HepG2 (cell line): ENCODE results near the gene CASKIN2. TPM values are rescaled to one million over a fixed set of nuclear protein-coding genes. Genes with fewer than 3 reads are reported as not detected.

Experiments
- CENPX ChIP-seq: sonication (generic); formaldehyde crosslinking; IDR thresholded peaks from 2 replicates; pipeline ENCODE4 v1.9.0; 2021; ENCODE audit warnings: mild to moderate bottlenecking, missing genetic modification reagents, moderate library complexity
- HDAC1 ChIP-seq: sonication (generic); formaldehyde crosslinking; IDR thresholded peaks from 2 replicates; pipeline ENCODE4 v1.5.1; 2020; ENCODE audit warnings: mild to moderate bottlenecking, missing genetic modification reagents
- HES4 ChIP-seq: sonication (generic); formaldehyde crosslinking; IDR thresholded peaks from 2 replicates; pipeline ENCODE4 v1.9.0; 2021; ENCODE audit warnings: mild to moderate bottlenecking, missing genetic modification reagents, borderline replicate concordance
- NCOA1 ChIP-seq: sonication (generic); formaldehyde crosslinking; IDR thresholded peaks from 2 replicates; pipeline ENCODE4 v1.9.0; 2021; ENCODE audit warnings: missing genetic modification reagents
- NR1H2 ChIP-seq: sonication (generic); formaldehyde crosslinking; IDR thresholded peaks from 2 replicates; pipeline ENCODE4 v1.8.1; 2022; ENCODE audit warnings: low read depth, missing genetic modification reagents, borderline replicate concordance
- POLR2G ChIP-seq: fragments of 200-400 bp; formaldehyde crosslinking; IDR thresholded peaks from 2 replicates; pipeline ENCODE4 v1.6.1; 2018; ENCODE audit warnings: mild to moderate bottlenecking, low read depth, low read length, moderate library complexity
- SATB2 ChIP-seq: sonication (generic); formaldehyde crosslinking; IDR thresholded peaks from 2 replicates; pipeline ENCODE4 v1.5.0; 2020; ENCODE audit warnings: missing genetic modification reagents
- SMAD1 ChIP-seq: sonication (generic); formaldehyde crosslinking; IDR thresholded peaks from 2 replicates; pipeline ENCODE4 v1.4.0; 2020; ENCODE audit warnings: missing genetic modification reagents, low read depth, mild to moderate bottlenecking, borderline replicate concordance
- THYN1 ChIP-seq: sonication (generic); formaldehyde crosslinking; IDR thresholded peaks from 2 replicates; pipeline ENCODE4 v1.8.1; 2023; ENCODE audit warnings: low read depth, mild to moderate bottlenecking, moderate library complexity, missing genetic modification reagents, borderline replicate concordance
- ZBTB3 ChIP-seq: sonication (generic); formaldehyde crosslinking; IDR thresholded peaks from 2 replicates; pipeline ENCODE4 v1.4.0; 2020; ENCODE audit warnings: low read depth, mild to moderate bottlenecking, moderate library complexity, missing genetic modification reagents, borderline replicate concordance
- ZNF101 ChIP-seq: sonication (generic); formaldehyde crosslinking; IDR thresholded peaks from 2 replicates; pipeline ENCODE4 v1.4.0; 2020; ENCODE audit warnings: mild to moderate bottlenecking, low read depth, missing genetic modification reagents, borderline replicate concordance
- ZNF138 ChIP-seq: sonication (generic); formaldehyde crosslinking; IDR thresholded peaks from 2 replicates; pipeline ENCODE4 v1.5.0; 2020; ENCODE audit warnings: mild to moderate bottlenecking, low read depth, missing genetic modification reagents
- ZNF318 ChIP-seq: sonication (generic); formaldehyde crosslinking; IDR thresholded peaks from 2 replicates; pipeline ENCODE4 v1.4.0; 2020; ENCODE audit warnings: mild to moderate bottlenecking, missing genetic modification reagents
- ZNF335 ChIP-seq: sonication (generic); formaldehyde crosslinking; IDR thresholded peaks from 2 replicates; pipeline ENCODE4 v1.4.0; 2020; ENCODE audit warnings: missing genetic modification reagents
- ZNF431 ChIP-seq: sonication (generic); formaldehyde crosslinking; IDR thresholded peaks from 2 replicates; pipeline ENCODE4 v1.9.0; 2022; ENCODE audit warnings: missing genetic modification reagents, low read depth, mild to moderate bottlenecking, borderline replicate concordance
- ZNF484 ChIP-seq: sonication (generic); formaldehyde crosslinking; IDR thresholded peaks from 2 replicates; pipeline ENCODE4 v1.5.1; 2020; ENCODE audit warnings: mild to moderate bottlenecking, low read depth, missing genetic modification reagents, borderline replicate concordance
- ZNF629 ChIP-seq: sonication (generic); formaldehyde crosslinking; conservative IDR thresholded peaks from 2 replicates; pipeline ENCODE4 v1.5.0; 2020; ENCODE audit warnings: missing genetic modification reagents
- ZSCAN29 ChIP-seq: sonication (generic); formaldehyde crosslinking; conservative IDR thresholded peaks from 2 replicates; pipeline ENCODE4 v1.4.0; 2020; ENCODE audit warnings: mild to moderate bottlenecking, missing genetic modification reagents
- polyA plus RNA-seq, 8 experiments: library from polyadenylated mRNA; depleted of rRNA in 3 of 8; stranded (reverse) in 7 of 8; unstranded in 1 of 8; fragments of >200 nt; fragmentation: Illumina TruSeq in 4 of 8; extraction: Trizol in 4 of 8; gene quantifications; 2 replicates each; pipeline versions ENCODE4 v1.2.1 to v1.2.3, GENCODE V29; 2011 to 2016; ENCODE audit warnings: low read depth in 4 of 8, missing spikeins in 1 of 8, mixed read lengths in 1 of 8; ENCODE audit not compliant: insufficient read depth in 1 of 8
- total RNA-seq, 5 experiments: library from RNA; depleted of rRNA; stranded (reverse); fragments of >200 nt; fragmentation: Illumina TruSeq; extraction: Trizol; gene quantifications; 2 replicates each; pipeline ENCODE4 v1.2.3, GENCODE V29; 2016; ENCODE audit warnings: low read depth in 1 of 5
- TF ChIP-seq, protein P1 (sequence below): sonication (generic); formaldehyde crosslinking; IDR thresholded peaks from 2 replicates; pipeline ENCODE4 v1.8.0; 2022; ENCODE audit warnings: missing genetic modification reagents, mild to moderate bottlenecking, borderline replicate concordance

The CASKIN2 gene
- total and polyA plus RNA-seq, 2 of the 13 experiments (the other 11 are each of a cell fraction or from before 2014, with no cell fraction given): 5.2 to 7.8 TPM

DNA sequence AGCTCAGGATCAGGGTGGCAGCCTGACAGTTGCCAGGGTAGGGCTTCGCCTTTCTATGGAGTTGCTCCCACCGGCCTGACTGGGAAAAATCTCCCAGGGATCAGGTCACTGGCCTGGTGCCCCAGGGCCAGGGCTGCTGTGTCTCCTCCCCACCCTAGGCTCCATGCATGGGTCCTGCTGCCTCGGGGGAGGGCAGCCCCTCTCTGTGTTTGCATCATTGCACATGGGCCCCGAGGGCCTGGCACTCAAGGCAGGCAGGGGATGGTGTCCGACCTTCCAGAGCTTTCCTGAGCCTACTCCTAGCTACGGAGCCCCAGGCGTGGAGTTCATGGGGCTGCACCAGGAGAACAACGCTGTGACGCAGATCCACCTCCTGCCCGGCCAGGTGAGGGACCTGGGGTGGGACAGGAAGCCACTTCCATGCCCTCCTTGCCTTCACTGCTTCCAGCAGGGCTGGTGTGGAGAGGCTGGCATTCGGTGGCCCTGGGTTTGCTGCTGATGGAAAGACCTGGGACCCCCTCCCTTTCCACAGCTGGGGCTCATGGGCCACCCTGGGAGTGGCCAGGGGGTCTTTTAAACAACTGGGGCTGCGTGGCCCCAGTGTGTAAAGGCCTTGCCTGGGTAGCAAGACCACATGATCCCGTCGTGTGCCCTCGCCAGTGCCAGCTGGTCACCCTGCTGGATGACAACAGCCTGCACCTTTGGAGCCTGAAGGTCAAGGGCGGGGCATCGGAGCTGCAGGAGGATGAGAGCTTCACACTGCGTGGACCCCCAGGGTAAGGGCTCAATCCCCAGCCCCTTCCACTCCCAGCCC, 42.7 kb upstream of the CASKIN2 start (continued):
- no peak for TF ChIP-seq THYN1 (CRISPR knock-in tag)
- no peak for TF ChIP-seq ZNF629 (CRISPR knock-in tag)
- 0 out of 2 replicates have a peak, but pooled peaks have one; percentile 2 for TF ChIP-seq SMAD1 (CRISPR knock-in tag)
- TF ChIP-seq POLR2G: no peak
- TF ChIP-seq NR1H2 (CRISPR knock-in tag): 0 out of 2 replicates have a peak, but pooled peaks have one; percentile 18
- TF ChIP-seq ZNF101: 0 out of 2 replicates have a peak, but pooled peaks have one; percentile 48
- TF ChIP-seq ZNF318: peak; percentile 54; the same call in 1 of the 2 replicates
- TF ChIP-seq NCOA1 (CRISPR knock-in tag): peak; percentile 2; the same call in 1 of the 2 replicates
- peak; percentile 36; the same call in 1 of the 2 replicates for TF ChIP-seq HES4 (CRISPR knock-in tag)
- 0 out of 2 replicates have a peak, but pooled peaks have one; percentile 5 for TF ChIP-seq ZNF431 (CRISPR knock-in tag)
- TF ChIP-seq ZNF138 (CRISPR knock-in tag): peak; percentile 68; the same call in 1 of the 2 replicates
- 0 out of 2 replicates have a peak, but pooled peaks have one; percentile 47 for TF ChIP-seq ZBTB3 (CRISPR knock-in tag)
- no peak for TF ChIP-seq ZNF484 (CRISPR knock-in tag)
- peak; percentile 6; the same call in 1 of the 2 replicates for TF ChIP-seq ZSCAN29
- TF ChIP-seq, protein P1, sequence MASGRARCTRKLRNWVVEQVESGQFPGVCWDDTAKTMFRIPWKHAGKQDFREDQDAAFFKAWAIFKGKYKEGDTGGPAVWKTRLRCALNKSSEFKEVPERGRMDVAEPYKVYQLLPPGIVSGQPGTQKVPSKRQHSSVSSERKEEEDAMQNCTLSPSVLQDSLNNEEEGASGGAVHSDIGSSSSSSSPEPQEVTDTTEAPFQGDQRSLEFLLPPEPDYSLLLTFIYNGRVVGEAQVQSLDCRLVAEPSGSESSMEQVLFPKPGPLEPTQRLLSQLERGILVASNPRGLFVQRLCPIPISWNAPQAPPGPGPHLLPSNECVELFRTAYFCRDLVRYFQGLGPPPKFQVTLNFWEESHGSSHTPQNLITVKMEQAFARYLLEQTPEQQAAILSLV (CRISPR knock-in tag): 0 out of 2 replicates have a peak, but pooled peaks have one; percentile 15
- TF ChIP-seq SATB2 (CRISPR knock-in tag): no peak
- TF ChIP-seq ZNF335 (CRISPR knock-in tag): no peak
- peak; percentile 0; the same call in 1 of the 2 replicates for TF ChIP-seq HDAC1
- TF ChIP-seq CENPX: no peak
